Measurements from ENCODE around the gene XYLT1.
"Not testable (repeated sequence)": the region's sequence is repeated elsewhere in the genome, so short reads cannot be mapped to it uniquely, and the experiment has no call there.

The XYLT1 gene

GRCh38 chr16:17339764-17340541, 130.8 kb downstream of the XYLT1 start:
- H3K4me3 ChIP-seq (ENCODE audit: control insufficient read depth, low read depth, low read length): no peak overlapping the region
- DNase-seq (ENCODE audit: low read depth): no peak
- TF ChIP-seq CTCF (IDR thresholded peaks at IDR 0.05; ENCODE audit: control insufficient read depth, insufficient read depth, low read depth, low read length, missing control alignments): no peak

GRCh38 chr16:17338244-17338643, 132.5 kb downstream of the XYLT1 start:
- H3K4me3 ChIP-seq (ENCODE audit: control insufficient read depth, low read depth, low read length): no peak overlapping the region
- DNase-seq (ENCODE audit: low read depth): no peak
- no peak for TF ChIP-seq CTCF (IDR thresholded peaks at IDR 0.05; ENCODE audit: control insufficient read depth, insufficient read depth, low read depth, low read length, missing control alignments)

- no peak for TF ChIP-seq CTCF (IDR thresholded peaks at IDR 0.05; ENCODE audit: control insufficient read depth, insufficient read depth, low read depth, low read length, missing control alignments)
- no peak for DNase-seq (ENCODE audit: low read depth)
Observed at GRCh38 chr16:17336530-17336900, 134.2 kb downstream of the XYLT1 start.

GRCh38 chr16:17335826-17336529, 134.8 kb downstream of the XYLT1 start:
- H3K4me3 ChIP-seq (ENCODE audit: control insufficient read depth, low read depth, low read length): no peak overlapping the region
- TF ChIP-seq CTCF (IDR thresholded peaks at IDR 0.05; ENCODE audit: control insufficient read depth, insufficient read depth, low read depth, low read length, missing control alignments): no peak

More at GRCh38 chr16:17336530-17336900, 134.2 kb downstream of the XYLT1 start:
- H3K4me3 ChIP-seq (ENCODE audit: control insufficient read depth, low read depth, low read length): no peak overlapping the region

GRCh38 chr16:17335406-17335805, 135.4 kb downstream of the XYLT1 start:
- DNase-seq (ENCODE audit: low read depth): not testable (repeated sequence)

More at GRCh38 chr16:17335826-17336529, 134.8 kb downstream of the XYLT1 start:
- no peak for DNase-seq (ENCODE audit: low read depth)

GRCh38 chr16:17334096-17334495, 136.7 kb downstream of the XYLT1 start:
- peak; percentile 69 for DNase-seq (ENCODE audit: low read depth)
- H3K4me3 ChIP-seq (ENCODE audit: control insufficient read depth, low read depth, low read length): no peak overlapping the region
- no peak for TF ChIP-seq CTCF (IDR thresholded peaks at IDR 0.05; ENCODE audit: control insufficient read depth, insufficient read depth, low read depth, low read length, missing control alignments)

More at GRCh38 chr16:17335406-17335805, 135.4 kb downstream of the XYLT1 start:
- not testable (repeated sequence) for H3K4me3 ChIP-seq (ENCODE audit: control insufficient read depth, low read depth, low read length)

- DNase-seq (ENCODE audit: low read depth): no peak
- no peak overlapping the region for H3K4me3 ChIP-seq (ENCODE audit: control insufficient read depth, low read depth, low read length)
- TF ChIP-seq CTCF (IDR thresholded peaks at IDR 0.05; ENCODE audit: control insufficient read depth, insufficient read depth, low read depth, low read length, missing control alignments): no peak
Observed at GRCh38 chr16:17333229-17333628, 137.5 kb downstream of the XYLT1 start.
